Activated CD4-positive, alpha-beta T cell treated with anti-CD3 and anti-CD28 coated beads, Interleukin-2, Interleukin-4, amounts not matched to agents 100 ng/mL and 50 ng/mL, durations not matched to agents 16 hours and 8 hours (primary cell): Measurements from ENCODE around the gene TIMM21.

Source experiments
- DNase-seq: peaks from one replicate; pipeline ENCODE4 v3.0.0-alpha.2; 2020; ENCODE audit warnings: low spot score

Gene TIMM21

GRCh38 chr18:74148543-74149070 is 284 bp downstream of the TIMM21 start:
- DNase-seq: no peak

- DNase-seq: no peak
Observed at GRCh38 chr18:74149878-74150277, 1.6 kb downstream of the TIMM21 start.

GRCh38 chr18:74152270-74152669 is 3.9 kb downstream of the TIMM21 start:
- DNase-seq: no peak

GRCh38 chr18:74152857-74153256 is 4.5 kb downstream of the TIMM21 start:
- DNase-seq: no peak

- no peak for DNase-seq
Observed at GRCh38 chr18:74153377-74153776, 5.1 kb downstream of the TIMM21 start.

- no peak for DNase-seq
Observed at GRCh38 chr18:74153793-74154192, 5.5 kb downstream of the TIMM21 start.

- no peak for DNase-seq
Observed at GRCh38 chr18:74154716-74155115, 6.4 kb downstream of the TIMM21 start.

GRCh38 chr18:74155276-74155675 is 7.0 kb downstream of the TIMM21 start:
- no peak for DNase-seq

GRCh38 chr18:74163019-74163660 is 14.8 kb downstream of the TIMM21 start:
- DNase-seq: no peak

- DNase-seq: no peak
Observed at GRCh38 chr18:74166386-74166785, 18.1 kb downstream of the TIMM21 start.

GRCh38 chr18:74171910-74172606 is 23.7 kb downstream of the TIMM21 start:
- no peak for DNase-seq

- no peak for DNase-seq
Observed at GRCh38 chr18:74172697-74173433, 24.5 kb downstream of the TIMM21 start.

- no peak for DNase-seq
Observed at GRCh38 chr18:74173434-74173750, 25.1 kb downstream of the TIMM21 start.

- no peak for DNase-seq
Observed at GRCh38 chr18:74175658-74176057, 27.3 kb downstream of the TIMM21 start.

GRCh38 chr18:74178884-74179283 is 30.6 kb downstream of the TIMM21 start:
- DNase-seq: no peak

GRCh38 chr18:74179623-74180199 is 31.4 kb downstream of the TIMM21 start:
- no peak for DNase-seq

- DNase-seq: no peak
Observed at GRCh38 chr18:74182335-74182734, 34.0 kb downstream of the TIMM21 start.

- no peak for DNase-seq
Observed at GRCh38 chr18:74183130-74183529, 34.8 kb downstream of the TIMM21 start.

- DNase-seq: no peak
Observed at GRCh38 chr18:74184875-74185274, 36.6 kb downstream of the TIMM21 start.

- DNase-seq: no peak
Observed at GRCh38 chr18:74185860-74186259, 37.5 kb downstream of the TIMM21 start.

- DNase-seq: no peak
Observed at GRCh38 chr18:74186661-74187060, 38.3 kb downstream of the TIMM21 start.

GRCh38 chr18:74190086-74190485 is 41.8 kb downstream of the TIMM21 start:
- no peak for DNase-seq

GRCh38 chr18:74191577-74191976 is 43.3 kb downstream of the TIMM21 start:
- DNase-seq: no peak
